NCI-H1417 treated with DMSO at 0.1 percent for 48 hours (cell line): ENCODE measurements around the gene SCYGR7.

Source experiments
- DNase-seq: peaks from one replicate; lab custom pipeline; 2025; lab: John Stamatoyannopoulos, UW

The SCYGR7 gene

DNA sequence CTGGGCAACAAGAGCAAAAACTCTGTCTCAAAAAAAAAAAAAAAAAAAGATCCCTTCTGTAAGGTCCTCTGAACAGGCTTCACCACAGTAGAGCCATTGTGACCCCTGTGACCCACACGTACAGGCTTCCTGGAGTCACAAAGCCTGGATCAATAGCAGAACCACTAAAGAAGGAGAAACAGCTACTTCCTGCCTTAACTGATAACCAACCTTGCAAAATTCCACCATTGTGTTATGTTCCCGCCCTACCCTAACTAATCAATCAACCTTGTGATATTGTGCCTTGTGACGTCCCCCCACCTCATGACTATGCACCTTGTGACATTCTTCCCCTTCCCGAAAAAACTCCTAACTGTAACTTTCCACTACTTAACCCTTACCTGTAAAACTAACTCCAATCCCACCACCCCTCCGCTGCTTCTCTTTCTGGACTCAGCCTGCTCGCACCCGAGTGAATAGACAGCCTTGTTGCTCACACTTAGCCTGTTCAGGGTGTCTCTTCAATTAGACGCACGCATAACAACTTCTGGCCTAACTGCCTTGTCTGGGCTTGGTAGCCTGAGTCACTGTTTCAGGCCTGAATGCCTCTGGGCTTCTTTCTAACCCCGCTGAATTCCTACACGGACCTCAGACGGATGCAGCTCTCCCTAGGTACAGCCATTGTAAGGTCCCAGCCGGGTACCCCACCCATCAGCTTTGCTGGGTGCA lies 31.4 kb downstream of the SCYGR7 start:
- DNase-seq, result no peak

DNA sequence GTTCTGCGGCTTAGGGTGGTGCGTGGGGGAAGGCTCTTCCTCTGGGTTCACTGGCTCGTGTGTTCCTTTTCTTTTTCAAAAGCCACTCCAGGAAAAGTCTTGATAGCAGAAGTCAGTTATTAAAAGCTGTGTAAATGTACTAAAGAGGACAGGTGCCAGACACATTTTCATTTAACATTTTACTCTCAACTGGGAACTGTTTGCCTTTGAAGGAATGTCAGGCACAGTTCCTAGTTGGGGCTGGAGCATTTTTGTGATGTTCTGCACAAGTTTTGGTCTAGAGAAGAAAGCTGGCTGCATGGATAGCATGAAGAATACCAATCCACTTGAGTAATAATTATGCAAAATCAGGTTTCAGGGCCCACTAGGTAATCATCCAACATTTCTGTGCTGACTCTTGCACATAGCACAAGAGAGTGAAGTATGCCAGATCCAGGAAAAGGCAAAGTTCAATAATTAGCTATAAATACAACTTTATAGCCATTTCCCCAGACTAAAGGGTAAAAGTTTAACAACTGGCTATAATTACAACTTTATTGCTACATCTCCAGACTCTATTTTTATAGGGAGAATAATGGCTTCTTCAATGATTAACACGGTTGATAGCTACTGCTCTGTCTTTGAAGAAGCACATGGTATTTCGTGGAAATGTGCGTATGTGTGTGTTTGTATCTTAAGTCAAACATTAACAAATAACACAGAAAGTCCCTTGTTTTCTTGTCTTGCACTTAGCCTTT lies 33.8 kb downstream of the SCYGR7 start:
- DNase-seq, result no peak

DNA sequence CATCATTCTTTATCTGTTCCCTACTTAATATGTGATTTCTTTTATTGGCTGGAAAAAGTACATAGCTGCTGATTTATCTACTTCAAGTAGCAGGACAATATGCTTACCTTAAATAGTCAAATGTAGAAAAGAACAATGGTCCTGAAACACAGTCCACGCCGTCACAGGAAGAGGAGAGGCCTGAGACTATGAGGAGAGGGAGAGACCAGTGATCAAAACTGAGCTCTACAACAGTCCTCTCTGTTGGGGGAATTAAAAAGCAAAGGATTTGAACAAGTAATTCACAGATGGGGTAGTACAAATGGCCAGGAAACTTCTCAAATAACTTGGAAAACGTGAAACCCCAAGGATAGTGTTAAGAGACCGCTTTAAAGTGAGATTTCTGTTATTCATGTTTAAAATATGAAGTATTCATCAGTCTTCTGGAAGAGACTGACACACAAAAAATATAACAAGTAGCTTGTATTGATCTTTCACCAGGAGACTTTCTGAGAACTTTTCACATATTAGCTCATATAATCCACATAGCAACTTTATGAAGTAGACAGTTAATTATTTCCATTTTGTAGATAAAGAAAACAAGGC lies 37.7 kb downstream of the SCYGR7 start:
- no peak for DNase-seq

DNA sequence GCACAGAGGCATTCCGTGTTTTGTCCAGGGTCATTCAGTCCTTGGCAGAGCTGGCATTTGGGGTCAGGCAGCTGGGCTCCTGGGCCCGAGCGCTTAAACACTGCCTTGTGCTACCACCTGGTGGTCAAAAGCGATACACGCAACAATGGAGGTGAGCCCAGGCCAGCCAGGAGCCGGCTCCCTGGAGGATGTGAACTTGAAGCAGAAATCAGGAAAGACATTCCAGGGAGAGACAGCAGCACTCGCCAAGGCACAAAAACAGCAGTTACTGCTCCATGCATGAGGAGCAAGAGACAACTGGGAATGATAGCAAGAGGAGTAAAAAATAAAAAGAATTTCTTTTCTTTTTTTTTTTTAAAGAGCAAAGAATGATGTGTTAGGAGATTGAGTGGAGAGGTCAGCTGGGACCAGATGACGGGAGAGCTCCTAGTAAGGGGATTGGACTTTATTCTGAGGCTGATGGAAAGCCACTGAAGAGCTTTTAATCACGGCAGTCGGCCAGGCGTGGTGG lies 38.3 kb downstream of the SCYGR7 start:
- no peak for DNase-seq

DNA sequence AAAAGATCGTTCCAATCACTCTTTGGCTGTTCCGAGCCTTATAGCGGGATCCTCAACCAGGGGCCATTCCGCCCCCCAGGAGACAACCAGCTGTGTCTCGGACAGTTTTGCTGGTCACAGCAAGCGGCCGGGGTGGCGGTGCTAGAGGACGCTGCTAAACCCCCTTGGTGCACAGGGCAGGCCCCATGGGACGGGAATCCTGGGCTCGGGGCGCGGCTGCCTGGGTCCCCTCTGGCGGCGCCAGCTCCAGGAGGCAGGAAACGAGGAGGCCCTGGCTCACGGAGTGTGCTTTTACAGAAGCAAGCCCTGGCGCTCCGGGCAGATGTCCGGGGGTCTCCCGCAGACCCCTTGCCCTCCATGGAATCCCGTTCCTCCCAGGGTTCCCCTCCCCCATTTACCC lies 39.7 kb downstream of the SCYGR7 start:
- no peak for DNase-seq

DNA sequence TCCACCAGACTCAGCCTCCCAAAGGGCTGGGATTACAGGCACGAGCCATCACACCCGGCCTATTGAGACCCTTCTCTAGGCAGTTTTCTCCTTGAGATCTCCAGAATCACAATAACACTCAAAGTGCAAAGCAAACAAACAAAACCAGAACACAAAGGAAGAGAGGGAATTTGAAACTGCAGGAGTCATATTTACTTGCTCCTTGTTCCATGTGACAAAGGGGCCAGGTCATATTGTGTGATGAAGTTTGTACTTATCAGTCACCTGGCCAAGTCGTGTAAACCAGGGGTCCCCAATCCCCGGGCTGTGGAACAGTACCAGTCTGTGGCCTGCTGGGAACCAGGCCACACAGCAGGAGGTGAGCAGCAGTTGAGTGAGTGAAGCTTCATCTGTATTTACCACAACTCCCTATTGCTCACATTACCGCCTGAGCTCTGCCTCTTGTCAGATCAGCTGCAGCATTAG lies 44.1 kb downstream of the SCYGR7 start:
- no peak for DNase-seq

DNA sequence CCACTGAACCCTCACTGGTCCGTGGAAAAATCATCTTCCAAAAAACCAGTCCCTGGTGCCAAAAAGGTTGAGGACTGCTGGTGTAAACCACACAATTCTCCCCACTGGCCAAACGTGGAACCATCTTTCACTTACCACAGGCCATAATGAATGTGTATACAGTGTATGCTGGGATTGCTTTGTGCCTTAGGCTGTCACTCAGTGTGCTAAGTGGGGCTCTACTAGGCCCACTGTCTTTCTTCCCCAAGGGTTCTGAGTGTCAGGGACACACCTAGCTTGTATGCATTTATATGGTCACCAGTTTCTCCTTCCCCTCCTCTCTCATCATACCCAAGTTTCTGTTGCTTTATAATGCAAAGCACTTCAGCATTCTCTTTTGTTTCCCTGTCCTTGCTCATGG lies 44.8 kb downstream of the SCYGR7 start:
- no peak for DNase-seq

DNA sequence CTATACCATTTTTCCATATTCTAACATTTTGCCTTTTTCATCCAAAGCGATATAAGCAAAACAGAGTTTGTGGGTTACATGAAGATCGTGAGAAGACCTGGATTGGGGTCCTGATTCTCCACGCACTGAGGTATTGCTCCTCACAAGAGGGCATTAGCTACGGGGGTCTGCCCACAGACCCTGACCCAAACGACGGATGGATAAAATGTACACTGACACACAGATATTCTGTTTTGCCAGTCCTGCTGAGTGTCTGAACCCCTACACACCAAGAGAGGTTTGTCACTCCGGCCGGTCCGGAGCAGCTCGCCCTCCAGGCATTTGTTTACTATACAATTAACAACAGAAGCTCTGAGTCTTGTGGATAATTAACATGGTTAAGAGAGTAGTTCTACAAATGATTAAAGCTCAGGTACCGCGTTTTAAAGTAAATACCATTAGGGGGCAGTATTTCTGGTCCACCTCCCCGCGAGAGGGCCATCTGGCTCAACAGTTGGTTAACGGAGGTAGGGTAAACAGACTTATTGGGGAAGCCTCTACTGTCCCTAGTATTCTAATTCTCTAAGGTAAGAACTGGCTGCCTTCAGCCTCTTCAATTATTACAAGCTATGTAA lies 46.0 kb downstream of the SCYGR7 start:
- DNase-seq, result no peak

DNA sequence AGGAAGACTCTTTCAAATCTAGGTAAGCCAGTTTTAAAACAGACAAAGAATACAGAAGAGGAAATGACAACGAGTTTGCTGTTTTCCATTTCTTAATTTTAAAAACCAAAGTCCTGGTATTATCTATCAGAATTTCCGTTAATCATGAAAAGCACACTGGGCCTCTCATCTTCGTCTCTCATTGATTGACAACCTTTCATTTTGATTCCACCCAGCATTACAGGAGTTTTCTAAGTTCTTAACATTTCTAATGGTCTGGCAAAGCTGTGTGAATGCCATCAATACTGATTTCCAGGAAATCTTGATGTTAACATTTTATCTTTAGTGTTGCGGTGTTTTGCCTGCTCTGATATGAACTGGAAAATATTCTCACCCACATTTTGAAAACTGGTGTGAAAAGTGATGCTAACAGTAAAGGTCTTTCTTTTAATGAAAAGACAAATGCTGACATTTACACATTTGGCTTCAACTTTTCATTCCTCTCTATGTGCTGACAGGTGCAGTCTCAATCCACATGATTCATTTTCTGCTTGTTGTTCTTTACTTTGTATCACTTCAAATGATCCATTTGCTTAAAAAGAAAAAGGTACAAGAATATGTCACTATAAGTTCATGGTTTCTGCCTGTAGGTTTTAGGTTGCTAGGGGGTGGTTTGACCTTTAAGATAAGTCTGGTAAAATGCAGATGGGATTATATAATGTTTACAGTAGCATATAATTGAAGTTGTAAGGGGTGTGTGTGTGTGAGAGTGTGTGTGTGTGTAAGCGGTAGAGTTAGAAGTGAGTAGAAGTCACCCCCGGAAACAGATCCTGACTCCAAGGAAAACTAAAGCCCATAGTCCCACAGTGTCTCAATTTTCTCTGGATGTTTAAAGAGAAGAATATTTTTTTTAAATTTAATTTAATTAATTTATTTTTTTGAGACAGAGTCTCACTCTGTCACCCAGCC lies 47.0 kb downstream of the SCYGR7 start:
- no peak for DNase-seq
